OCI-LY1 (cell line): ENCODE measurements around the gene SPATA16.
"Not testable (repeated sequence)": the region's sequence is repeated elsewhere in the genome, so short reads cannot be mapped to it uniquely, and the experiment has no call there.

ENCODE experiments used
- H2AFZ ChIP-seq: fragments of 200-600 bp; sonication (generic), shearing (Covaris generic); 2 replicates; pipeline ENCODE4 v1.6.0; 2014; ENCODE audit warnings: antibody characterized with exemption, mild to moderate bottlenecking, low read length
- H3F3A ChIP-seq: fragments of 200-600 bp; sonication (generic), shearing (Covaris generic); 2 replicates; pipeline ENCODE4 v1.6.0; 2014; ENCODE audit warnings: mild to moderate bottlenecking, antibody characterized with exemption, low read length, moderate library complexity; ENCODE audit not compliant: insufficient read depth
- H3K27ac ChIP-seq: fragments of 200-600 bp; sonication (generic); 2 replicates; pipeline ENCODE4 v1.5.1; 2014; ENCODE audit warnings: low read length, mixed run types, mild to moderate bottlenecking, low read depth; ENCODE audit not compliant: poor library complexity, severe bottlenecking
- H3K27me3 ChIP-seq: fragments of 200-600 bp; sonication (generic); 2 replicates; pipeline ENCODE4 v1.6.0; 2014; ENCODE audit warnings: antibody characterized with exemption, mild to moderate bottlenecking, low read length, moderate library complexity; ENCODE audit not compliant: insufficient read depth
- H3K36me3 ChIP-seq: fragments of 200-600 bp; sonication (generic); 2 replicates; pipeline ENCODE4 v1.6.1; 2014; ENCODE audit warnings: mild to moderate bottlenecking, antibody characterized with exemption, low read length, moderate library complexity, mixed read lengths; ENCODE audit not compliant: insufficient read depth
- H3K4me1 ChIP-seq: fragments of 200-600 bp; sonication (generic); 2 replicates; pipeline ENCODE4 v1.5.1; 2014; ENCODE audit warnings: mild to moderate bottlenecking, low read length, moderate library complexity; ENCODE audit not compliant: insufficient read depth, severe bottlenecking
- H3K4me2 ChIP-seq: fragments of 200-600 bp; sonication (generic), shearing (Covaris generic); 2 replicates; pipeline ENCODE4 v1.6.1; 2014; ENCODE audit warnings: low read length
- H3K4me3 ChIP-seq: fragments of 200-600 bp; sonication (generic); 2 replicates; pipeline ENCODE4 v1.5.1; 2014; ENCODE audit warnings: low read length, low read depth, mild to moderate bottlenecking, mixed read lengths; ENCODE audit not compliant: poor library complexity, severe bottlenecking
- H3K79me2 ChIP-seq: fragments of 200-600 bp; shearing (Covaris generic); 2 replicates; pipeline ENCODE4 v1.6.1; 2016; ENCODE audit warnings: mixed run types, low read length, mixed read lengths; ENCODE audit not compliant: insufficient read depth
- H3K9ac ChIP-seq: fragments of 200-600 bp; sonication (generic), shearing (Covaris generic); 2 replicates; pipeline ENCODE4 v1.6.1; 2014; ENCODE audit warnings: mild to moderate bottlenecking, low read length, mixed read lengths
- H3K9me2 ChIP-seq: fragments of 200-600 bp; sonication (generic), shearing (Covaris generic); 2 replicates; pipeline ENCODE4 v1.6.1; 2014; ENCODE audit warnings: low read depth, mild to moderate bottlenecking, low read length, mixed read lengths
- H3K9me3 ChIP-seq: fragments of 200-600 bp; shearing (Covaris generic); 2 replicates; pipeline ENCODE4 v1.6.1; 2014; ENCODE audit warnings: low read length, mixed read lengths
- H4K20me1 ChIP-seq: fragments of 200-600 bp; sonication (generic), shearing (Covaris generic); 2 replicates; pipeline ENCODE4 v1.6.0; 2016; ENCODE audit warnings: mild to moderate bottlenecking, low read length; ENCODE audit not compliant: insufficient read depth
- CTCF ChIP-seq: fragments of 200-600 bp; sonication (generic), shearing (Covaris generic); IDR thresholded peaks from 2 replicates; pipeline ENCODE4 v1.5.1; 2017; ENCODE audit warnings: mild to moderate bottlenecking, antibody characterized with exemption, low read length, moderate library complexity, mixed read lengths
- EZH2 ChIP-seq: fragments of 200-600 bp; sonication (generic), shearing (Covaris generic); IDR thresholded peaks from 2 replicates; pipeline ENCODE4 v1.8.0; 2017; ENCODE audit warnings: borderline replicate concordance, mixed run types, mild to moderate bottlenecking, antibody characterized with exemption, low read length, moderate library complexity, mixed read lengths

Gene SPATA16

GRCh38 chr3:172885704-172886103 is 255.3 kb downstream of the SPATA16 start:
- Histone ChIP-seq H3K4me3 (no peak overlapping the region), H3K9me3 (no peaks in the 10 kb centered on the region), H3K4me2 (no peak overlapping the region), H3K4me1 (no peaks in the 10 kb centered on the region), H3K79me2 (no peaks in the 10 kb centered on the region), H3K36me3 (no peaks in the 10 kb centered on the region), H3K27me3 (no peaks in the 10 kb centered on the region), H3K27ac (no peak overlapping the region), H3K9ac (no peak overlapping the region), H2AFZ (no peak overlapping the region), H3K9me2 (no peaks in the 10 kb centered on the region), H3F3A (no peaks in the 10 kb centered on the region), H4K20me1 (no peaks in the 10 kb centered on the region)
- TF ChIP-seq CTCF (no peak), EZH2 (no peak)

- no peaks in the 10 kb centered on the region for H3F3A ChIP-seq
- TF ChIP-seq EZH2 (no peak), CTCF (no peak)
- H3K27ac ChIP-seq, result no peak overlapping the region
- H3K9ac ChIP-seq, result no peak overlapping the region
- H3K9me2 ChIP-seq, result no peaks in the 10 kb centered on the region
- H3K4me3 ChIP-seq, result no peak overlapping the region
- H3K4me1 ChIP-seq, result no peaks in the 10 kb centered on the region
- no peaks in the 10 kb centered on the region for H3K79me2 ChIP-seq
- H3K9me3 ChIP-seq, result no peaks in the 10 kb centered on the region
- H4K20me1 ChIP-seq, result no peaks in the 10 kb centered on the region
- no peak overlapping the region for H2AFZ ChIP-seq
- H3K36me3 ChIP-seq, result no peaks in the 10 kb centered on the region
- no peak overlapping the region for H3K4me2 ChIP-seq
- no peaks in the 10 kb centered on the region for H3K27me3 ChIP-seq
Observed at GRCh38 chr3:172882563-172882962, 258.5 kb downstream of the SPATA16 start.

GRCh38 chr3:172879381-172879780 is 261.7 kb downstream of the SPATA16 start:
- not testable (repeated sequence) for H3K9me3 ChIP-seq, H2AFZ ChIP-seq, H3K27me3 ChIP-seq, H3K4me3 ChIP-seq, H3F3A ChIP-seq, H3K79me2 ChIP-seq, H3K27ac ChIP-seq, H3K4me2 ChIP-seq, H4K20me1 ChIP-seq, H3K9me2 ChIP-seq, H3K4me1 ChIP-seq, H3K9ac ChIP-seq, H3K36me3 ChIP-seq

- Histone ChIP-seq H4K20me1 (no peaks in the 10 kb centered on the region), H3K4me3 (no peak overlapping the region), H3K9ac (no peak overlapping the region), H3K9me2 (no peaks in the 10 kb centered on the region), H3K9me3 (no peaks in the 10 kb centered on the region), H3K36me3 (no peaks in the 10 kb centered on the region), H3F3A (no peaks in the 10 kb centered on the region), H2AFZ (no peak overlapping the region), H3K27ac (no peak overlapping the region), H3K79me2 (no peaks in the 10 kb centered on the region), H3K4me1 (no peaks in the 10 kb centered on the region), H3K4me2 (no peak overlapping the region), H3K27me3 (no peaks in the 10 kb centered on the region)
- TF ChIP-seq CTCF, result no peak
- TF ChIP-seq EZH2, result no peak
Observed at GRCh38 chr3:172877011-172877410, 264.0 kb downstream of the SPATA16 start.
